ENCODE data around the gene EPB41L2.

EPB41L2 gene

DNA sequence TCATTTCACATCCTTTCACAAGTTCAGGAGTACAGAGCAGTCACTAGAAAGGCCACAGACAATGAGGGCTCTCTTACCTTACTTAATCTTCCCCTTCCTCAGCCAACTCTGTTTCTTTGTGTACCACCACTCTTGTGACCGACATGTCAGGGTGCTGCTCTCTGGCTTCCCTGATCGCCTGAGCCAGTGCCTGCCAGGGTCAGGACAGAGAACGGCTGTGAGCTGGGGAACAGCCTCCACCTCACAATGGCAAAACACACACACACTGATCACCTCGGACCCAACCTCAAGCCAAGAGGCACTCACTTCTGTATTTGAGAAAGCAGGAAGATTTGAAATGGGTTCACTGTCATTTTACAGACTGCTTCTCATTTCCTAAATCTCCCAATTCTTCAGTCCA lies 205.0 kb downstream of the EPB41L2 start:
- no peak for DNase-seq

- DNase-seq: no peak
These were observed 209.4 kb downstream of the EPB41L2 start for GRCh38 chr6:130853555-130854183.

DNA sequence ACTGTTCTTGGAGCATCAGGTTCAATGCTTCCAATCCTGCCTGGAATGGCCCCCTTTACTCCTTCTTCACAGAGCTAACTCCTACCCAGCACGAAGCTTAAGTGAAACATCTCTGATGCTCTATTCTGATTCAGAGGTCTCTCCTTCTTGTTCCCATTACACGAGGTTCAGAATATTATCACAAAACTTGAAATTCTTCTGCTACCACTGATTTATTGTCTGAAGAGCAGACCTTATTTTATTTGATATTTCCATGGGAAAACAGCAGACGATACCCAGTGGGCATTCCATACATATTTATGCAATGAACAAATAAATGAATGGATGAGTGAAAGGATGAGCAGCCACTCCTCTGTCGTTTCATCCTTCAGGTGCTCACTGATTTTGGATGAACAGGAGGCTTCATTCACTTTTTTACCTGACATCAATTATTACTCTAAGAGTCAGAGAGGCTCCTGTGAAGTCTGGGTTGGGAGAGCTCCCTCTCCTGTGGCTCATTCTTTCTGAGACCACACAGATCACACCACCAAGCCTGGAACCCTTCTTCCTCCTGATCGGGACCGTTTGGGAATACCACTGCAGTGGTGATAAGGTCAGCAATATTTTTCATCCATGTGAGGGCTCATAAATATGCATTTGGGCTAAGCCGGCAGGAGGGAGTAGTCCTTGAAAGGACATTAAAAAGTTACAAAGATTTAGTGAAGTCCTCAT lies 210.0 kb downstream of the EPB41L2 start:
- no peak for DNase-seq

DNA sequence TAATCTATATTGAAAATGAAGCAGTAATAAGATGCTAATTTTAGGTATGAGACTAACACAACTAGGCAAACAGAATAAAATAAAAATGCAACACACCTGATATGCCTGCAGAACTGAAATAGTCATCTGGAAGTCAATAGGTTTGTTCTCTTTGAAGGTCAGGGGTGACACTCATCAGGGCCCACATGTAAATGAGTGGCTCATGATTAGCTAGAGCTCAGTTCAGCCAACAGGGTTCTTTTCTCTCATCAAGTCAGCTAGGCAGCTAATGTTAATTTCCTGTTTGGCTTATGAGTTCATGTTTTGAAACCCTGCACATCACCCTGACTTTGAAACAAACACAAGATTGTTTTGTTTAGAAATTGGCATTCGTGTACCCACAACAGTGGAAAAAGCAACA lies 212.0 kb downstream of the EPB41L2 start:
- DNase-seq: no peak

GRCh38 chr6:130849594-130849993 lies 213.5 kb downstream of the EPB41L2 start:
- no peak for DNase-seq

- no peak for DNase-seq
These were observed 214.1 kb downstream of the EPB41L2 start for GRCh38 chr6:130848945-130849344.

GRCh38 chr6:130847001-130847910 lies 215.8 kb downstream of the EPB41L2 start:
- no peak for DNase-seq

DNA sequence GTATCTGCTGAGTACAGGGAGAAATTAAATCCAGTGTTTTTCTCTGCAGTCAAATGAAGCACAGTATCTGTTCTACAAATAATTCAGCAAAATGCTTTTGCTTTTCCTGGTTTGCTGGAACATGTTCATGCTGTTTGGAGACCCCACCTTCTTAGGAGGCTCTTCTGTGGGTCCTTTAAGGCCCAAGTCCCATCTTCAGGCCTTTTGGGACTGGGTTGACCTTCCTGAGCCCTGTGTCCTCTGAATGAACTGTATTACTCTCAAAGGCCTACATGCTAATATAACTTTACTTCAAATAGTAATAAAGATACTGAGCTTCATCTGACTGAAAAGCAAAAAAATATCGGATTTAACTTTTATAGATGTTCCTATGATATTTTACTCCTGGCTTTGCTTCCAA lies 216.5 kb downstream of the EPB41L2 start:
- no peak for DNase-seq

DNA sequence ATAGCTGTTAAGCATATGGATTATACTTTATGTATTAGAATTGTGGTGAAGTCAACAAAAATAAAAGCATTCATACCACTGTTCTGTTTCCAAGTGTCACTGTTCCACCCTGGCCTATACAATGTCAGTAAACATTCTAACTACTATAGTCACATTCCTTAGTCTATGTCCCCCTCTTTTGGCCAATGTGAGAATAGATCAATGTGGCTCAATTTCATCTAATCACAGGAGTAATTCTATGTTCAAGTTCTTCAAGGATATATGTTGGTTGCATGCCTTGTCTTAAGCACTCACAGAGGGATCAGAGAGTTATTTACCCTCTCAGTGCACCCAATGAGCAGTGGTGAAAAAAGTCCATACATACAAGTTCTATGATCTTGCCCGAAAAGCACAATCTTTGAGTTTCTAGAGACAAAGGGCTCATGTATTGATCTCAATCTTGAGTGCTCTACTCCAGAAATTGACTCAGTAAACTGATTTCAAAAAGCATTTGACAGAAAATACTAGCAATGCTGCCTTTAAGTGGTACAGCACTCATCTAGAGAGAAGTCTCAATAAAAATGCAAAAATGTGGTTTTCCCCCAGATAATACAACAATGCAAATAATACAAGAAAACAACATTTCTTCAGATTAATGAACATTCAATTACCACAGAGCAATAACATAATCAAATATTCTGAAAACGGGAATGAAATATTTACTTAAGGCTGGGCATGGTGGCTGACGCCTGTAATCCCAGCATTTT lies 219.3 kb downstream of the EPB41L2 start:
- no peak for DNase-seq

GRCh38 chr6:130841128-130841728 lies 221.8 kb downstream of the EPB41L2 start:
- DNase-seq: no peak

DNA sequence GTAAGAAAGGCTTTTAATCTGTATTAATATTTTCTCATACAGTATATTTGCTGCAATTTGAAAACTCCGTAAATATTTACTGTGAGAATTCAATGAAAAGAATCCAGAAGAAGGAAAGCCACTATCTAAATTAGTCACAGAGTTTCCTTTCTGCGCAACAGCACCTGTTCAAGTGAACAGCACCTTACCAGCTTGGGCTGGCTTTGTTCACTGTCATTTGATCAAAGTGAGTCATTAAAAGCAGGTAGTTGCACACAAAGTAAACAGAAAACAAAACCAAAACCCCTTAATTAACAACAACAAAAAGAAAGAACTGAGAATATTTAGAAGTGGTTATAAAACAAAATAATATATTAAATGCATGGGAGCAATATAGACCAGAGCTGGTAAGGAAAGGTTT lies 223.0 kb downstream of the EPB41L2 start:
- no peak for DNase-seq

DNA sequence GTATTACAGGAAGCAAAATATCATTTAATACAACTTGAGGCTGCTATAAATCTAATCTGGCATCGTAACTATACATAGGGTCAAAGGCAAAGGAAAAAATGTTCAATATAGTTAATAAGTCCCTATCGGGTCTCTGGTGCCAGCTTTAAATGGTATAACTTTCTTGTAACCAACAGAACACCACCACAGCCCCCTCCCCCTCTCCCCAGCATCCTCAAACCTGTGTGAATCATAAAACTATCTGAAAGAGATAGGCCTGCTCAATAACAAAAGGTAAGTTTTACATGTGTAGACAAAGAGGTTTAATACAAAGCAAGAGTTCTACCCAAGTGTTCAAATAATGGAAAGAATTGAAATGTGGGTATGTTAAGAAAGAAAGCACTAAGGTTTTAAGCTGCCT lies 223.7 kb downstream of the EPB41L2 start:
- no peak for DNase-seq

GRCh38 chr6:130838951-130839350 lies 224.1 kb downstream of the EPB41L2 start:
- no peak for DNase-seq

DNA sequence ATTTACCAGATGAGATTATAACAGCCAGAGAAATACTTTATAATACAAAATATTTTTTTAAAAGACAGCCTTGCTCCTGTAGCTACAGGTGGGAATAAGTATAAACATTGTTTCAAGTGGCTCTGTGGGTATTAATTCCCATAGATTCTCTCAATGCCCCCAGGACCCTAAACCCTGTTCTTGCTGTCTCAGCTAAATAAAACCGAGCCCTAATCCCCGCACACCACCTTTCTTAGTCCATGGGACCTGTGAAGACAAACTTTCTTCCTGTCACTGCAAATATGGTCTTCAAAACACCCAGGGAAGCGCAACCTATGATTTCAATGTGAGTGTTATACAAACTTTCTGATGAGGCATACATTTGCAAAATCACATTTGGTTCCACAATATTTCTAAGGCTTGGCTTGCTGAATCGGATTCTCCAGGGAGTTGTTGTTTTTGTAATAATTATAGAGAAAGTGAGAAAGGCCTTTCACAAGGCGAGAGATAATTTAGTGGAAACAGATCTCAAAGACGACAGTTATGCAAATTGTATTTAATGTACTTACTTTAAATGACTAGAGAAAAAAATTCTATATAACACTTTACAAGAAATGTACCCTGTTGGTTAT lies 224.7 kb downstream of the EPB41L2 start:
- no peak for DNase-seq

- DNase-seq: no peak
These were observed 226.0 kb downstream of the EPB41L2 start for GRCh38 chr6:130837067-130837466.

DNA sequence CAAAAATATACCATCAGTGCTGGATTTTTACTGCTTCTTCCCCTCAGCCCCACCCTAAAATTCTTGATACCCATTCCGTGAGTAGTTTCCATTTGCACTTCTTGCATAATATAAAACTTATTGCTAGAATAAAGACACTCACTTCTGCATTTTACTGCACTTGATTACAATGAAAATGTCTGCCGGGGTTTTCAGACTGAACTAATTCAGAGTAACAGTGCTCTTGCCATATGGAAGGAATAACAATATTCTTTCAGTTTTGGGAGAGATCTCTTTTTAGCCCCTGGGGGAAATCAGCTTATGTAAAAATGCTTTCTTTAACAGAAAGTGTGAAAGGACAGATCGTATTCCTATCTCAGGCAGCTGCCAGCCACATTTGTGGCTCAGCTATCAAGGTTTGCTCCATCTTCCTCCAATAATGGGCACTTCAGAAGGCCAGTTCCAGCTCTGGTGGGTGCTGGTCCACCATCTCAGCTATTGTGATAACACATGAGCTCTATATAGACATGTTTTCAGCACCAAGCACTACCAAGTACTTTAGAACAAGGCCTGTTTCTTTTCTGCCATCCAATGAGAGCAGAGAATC lies 226.9 kb downstream of the EPB41L2 start:
- no peak for DNase-seq

DNA sequence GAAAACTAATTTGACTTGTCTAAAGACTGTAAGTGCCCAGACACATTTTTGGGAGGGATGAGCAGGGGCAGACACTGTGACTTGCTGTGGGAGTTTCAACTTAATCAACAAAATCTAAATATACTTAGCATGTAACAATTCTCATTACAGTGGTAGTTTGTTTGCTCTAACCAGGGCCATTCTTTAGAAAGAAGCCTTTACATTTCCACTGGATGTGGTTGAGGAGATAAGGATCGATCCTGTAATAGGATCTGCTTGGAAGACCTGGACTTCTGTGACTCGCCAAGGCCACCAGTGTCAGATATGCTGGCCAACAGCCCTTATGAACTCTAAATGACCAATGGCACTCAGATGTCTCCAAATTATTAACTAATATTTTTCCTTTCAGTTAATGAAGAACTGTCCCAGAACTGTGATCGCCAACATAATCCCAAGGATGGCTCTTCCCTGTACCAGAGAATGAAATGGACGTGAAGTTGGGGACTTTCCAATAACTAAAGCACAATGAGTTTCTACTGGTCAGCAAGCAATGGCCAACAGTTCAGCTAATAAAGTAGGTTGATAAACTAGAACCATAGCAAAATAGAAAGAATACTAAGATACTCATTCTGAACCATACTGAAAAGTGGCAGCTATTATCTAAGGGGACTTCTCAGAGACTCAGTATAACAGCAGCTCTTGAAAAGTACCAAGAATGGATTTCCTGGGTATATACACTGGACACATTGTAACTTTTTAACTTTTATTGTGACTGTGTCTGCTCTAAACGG lies 228.4 kb downstream of the EPB41L2 start:
- DNase-seq: no peak

DNA sequence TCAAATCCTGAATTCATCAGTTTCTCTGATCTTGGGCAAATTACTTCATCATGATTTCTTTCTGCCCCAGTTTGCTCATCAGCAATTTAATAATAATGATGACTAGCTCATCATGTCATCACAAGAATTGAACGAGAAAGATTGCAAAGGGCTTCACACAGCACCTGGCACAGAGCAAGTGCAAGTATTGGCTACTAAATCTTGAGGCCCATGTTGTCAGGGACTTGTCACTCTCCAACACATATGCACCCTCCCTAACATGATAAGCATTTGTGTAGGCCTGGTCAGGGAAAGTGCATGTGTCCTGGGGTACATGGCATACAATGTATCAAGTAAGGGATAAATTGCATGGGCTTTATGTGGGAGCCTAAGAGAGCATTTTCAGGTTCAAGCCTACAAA lies 229.5 kb downstream of the EPB41L2 start:
- no peak for DNase-seq

DNA sequence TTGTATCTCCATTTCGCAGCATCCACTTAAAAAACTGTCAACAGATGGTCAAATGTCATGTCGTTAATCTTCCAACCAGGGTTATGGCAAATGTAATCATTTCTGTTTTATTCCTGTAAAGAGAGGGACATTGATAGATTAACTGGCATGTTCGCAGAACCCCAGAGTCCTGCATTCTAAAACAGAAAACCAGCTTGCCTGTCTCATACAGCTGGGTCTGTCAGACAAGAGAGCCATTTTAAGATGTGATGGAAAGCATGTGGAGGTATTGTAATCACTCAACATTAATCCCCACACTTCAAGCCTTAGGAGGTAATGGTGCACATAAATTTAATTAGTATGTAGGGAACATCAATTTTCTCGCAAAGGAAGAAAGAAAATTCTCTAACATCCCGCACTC lies 231.4 kb downstream of the EPB41L2 start:
- no peak for DNase-seq

DNA sequence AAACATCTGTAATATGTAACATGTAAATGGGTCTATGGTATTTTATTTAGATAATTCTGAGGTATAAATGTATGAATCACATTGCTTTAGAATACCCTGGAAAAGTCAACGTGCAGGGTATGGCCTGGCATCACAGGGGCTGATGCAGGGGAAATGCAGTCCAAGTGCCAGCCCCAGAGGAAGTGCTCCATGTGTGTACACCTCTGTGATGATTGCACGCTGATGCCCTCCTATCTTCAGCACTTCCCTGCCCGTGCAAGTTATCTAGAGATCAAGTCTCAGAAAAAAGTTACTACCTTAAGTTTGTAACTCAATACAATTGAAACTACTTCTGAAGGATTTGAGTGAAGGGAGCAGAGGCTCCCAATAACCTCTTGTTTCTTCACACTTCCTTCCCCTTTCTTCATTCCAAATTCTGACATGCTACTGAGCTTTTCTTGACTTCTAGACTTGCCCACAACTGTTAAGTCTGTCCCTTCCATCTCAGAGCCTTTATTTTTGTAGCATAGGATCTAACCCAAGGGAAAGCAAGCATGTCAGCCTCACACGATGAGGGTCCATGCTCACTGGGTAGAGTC lies 233.6 kb downstream of the EPB41L2 start:
- no peak for DNase-seq
